Endodermal cell (in vitro differentiated cells): ENCODE data around the gene AOPEP. TPM values are rescaled to one million over a fixed set of nuclear protein-coding genes. Genes with fewer than 3 reads are reported as not detected.
A peak's percentile ranks its signal among the peaks of the same experiment; 100 is the strongest.

Source experiments
- DNase-seq: peaks from one replicate; pipeline ENCODE4 v3.0.0-alpha.2; 2017
- H3K27ac ChIP-seq: 2 replicates; pipeline ENCODE4 v1.5.1; 2013; ENCODE audit warnings: mild to moderate bottlenecking, low read depth, low read length, moderate library complexity
- H3K27me3 ChIP-seq: 2 replicates; pipeline ENCODE4 v1.6.1; 2013; ENCODE audit warnings: mild to moderate bottlenecking, low read length, moderate library complexity; ENCODE audit not compliant: insufficient read depth, control insufficient read depth, poor library complexity, severe bottlenecking
- H3K36me3 ChIP-seq: 2 replicates; pipeline ENCODE4 v1.7.0; 2013; ENCODE audit warnings: mild to moderate bottlenecking, low read length, moderate library complexity; ENCODE audit not compliant: control insufficient read depth, insufficient read depth
- H3K4me1 ChIP-seq: one replicate; pipeline ENCODE4 v1.7.0; 2013; ENCODE audit warnings: low read length; ENCODE audit not compliant: control insufficient read depth, insufficient read depth
- H3K4me3 ChIP-seq: 2 replicates; pipeline ENCODE4 v1.5.1; 2013; ENCODE audit warnings: mild to moderate bottlenecking, low read length, moderate library complexity
- H3K9ac ChIP-seq: 2 replicates; pipeline ENCODE4 v1.6.1; 2013; ENCODE audit warnings: mild to moderate bottlenecking, low read length, moderate library complexity; ENCODE audit not compliant: poor library complexity, severe bottlenecking; ENCODE audit errors: extremely low read depth
- H3K9me3 ChIP-seq: 2 replicates; pipeline ENCODE4 v1.6.1; 2013; ENCODE audit warnings: mild to moderate bottlenecking, low read length, moderate library complexity; ENCODE audit not compliant: control insufficient read depth
- H3K27ac Mint-ChIP-seq: 2 replicates; pipeline ENCODE4 v1.8.0; 2020; ENCODE audit warnings: mixed read lengths
- H3K27me3 Mint-ChIP-seq: 2 replicates; pipeline ENCODE4 v1.8.0; 2021; ENCODE audit warnings: mild to moderate bottlenecking, mixed read lengths; ENCODE audit not compliant: insufficient read depth
- H3K36me3 Mint-ChIP-seq: 2 replicates; pipeline ENCODE4 v1.8.0; 2020; ENCODE audit warnings: low read depth, mixed read lengths
- H3K4me1 Mint-ChIP-seq: 2 replicates; pipeline ENCODE4 v1.8.0; 2020; ENCODE audit warnings: mixed read lengths
- H3K4me3 Mint-ChIP-seq: 2 replicates; pipeline ENCODE4 v1.8.0; 2020; ENCODE audit warnings: mild to moderate bottlenecking, moderate library complexity, mixed read lengths
- H3K9me3 Mint-ChIP-seq: 2 replicates; pipeline ENCODE4 v1.8.0; 2020; ENCODE audit warnings: mild to moderate bottlenecking, mixed read lengths
- CTCF ChIP-seq: fragments of 200-600 bp; sonication (generic); conservative IDR thresholded peaks from 2 replicates; pipeline ENCODE4 v1.5.0; 2021; ENCODE audit warnings: antibody characterized with exemption, mild to moderate bottlenecking
- WGBS, 2 experiments: methylation state at CpG; one replicate each; pipeline versions ENCODE4 v1.1.5 to v1.1.7; 2013; ENCODE audit warnings: missing lambda C conversion rate in 2 of 2, mixed read lengths in 1 of 2; ENCODE audit not compliant: insufficient coverage in 1 of 2, insufficient read length in 1 of 2; 5-methylcytosine and 5-hydroxymethylcytosine counted together
- total RNA-seq, 2 donors: library from RNA; stranded (reverse); fragmentation: NEBNext Ultra II Directional in 1 of 2; extraction: Animal tissue kit (Norgen Biotek cat#: 25700) in 1 of 2; gene quantifications; 2 replicates in 1 of 2; 3 replicates in 1 of 2; pipeline ENCODE4 v1.2.1, GENCODE V29; 2021

The AOPEP gene
- total RNA-seq, 2 donors from 2014 or later, result 23.4 to 33.7 TPM

- Mint-ChIP-seq H3K4me3 (no peak overlapping the region), H3K27ac (peak overlapping the region; percentile 0), H3K9me3 (no peaks in the 10 kb centered on the region), H3K27me3 (no peaks in the 10 kb centered on the region), H3K36me3 (peaks cover 7% of the 10 kb centered on the region), H3K4me1 (peaks cover 26% of the 10 kb centered on the region)
- no peaks in the 10 kb centered on the region for H3K36me3 ChIP-seq
- H3K27ac ChIP-seq, result peak overlapping the region; percentile 13
- no peaks in the 10 kb centered on the region for H3K9me3 ChIP-seq
- H3K27me3 ChIP-seq, result no peaks in the 10 kb centered on the region
- peak; percentile 46 for DNase-seq
- no peak for TF ChIP-seq CTCF
- 53 to 70% methylated on average over 3 to 8 of the region's 8 CpGs for WGBS, 2 experiments
- no peak overlapping the region for H3K4me3 ChIP-seq
- H3K4me1 ChIP-seq, result peaks cover 9% of the 10 kb centered on the region
- H3K9ac ChIP-seq, result no peak overlapping the region
These were observed 194.6 kb downstream of the AOPEP start for GRCh38 chr9:94921092-94921471.

GRCh38 chr9:94921656-94922055, 195.2 kb downstream of the AOPEP start:
- peaks cover 9% of the 10 kb centered on the region for H3K4me1 ChIP-seq
- no peaks in the 10 kb centered on the region for H3K27me3 Mint-ChIP-seq

GRCh38 chr9:94922098-94922607, 195.7 kb downstream of the AOPEP start:
- Histone ChIP-seq H3K9me3 (no peaks in the 10 kb centered on the region), H3K36me3 (no peaks in the 10 kb centered on the region), H3K4me1 (peaks cover 9% of the 10 kb centered on the region), H3K27ac (peak overlapping the region; percentile 30), H3K4me3 (no peak overlapping the region), H3K9ac (no peak overlapping the region), H3K27me3 (no peaks in the 10 kb centered on the region)
- H3K27me3 Mint-ChIP-seq, result no peaks in the 10 kb centered on the region
- no peaks in the 10 kb centered on the region for H3K9me3 Mint-ChIP-seq
- DNase-seq, result no peak
- TF ChIP-seq CTCF, result no peak
- H3K36me3 Mint-ChIP-seq, result peaks cover 9% of the 10 kb centered on the region
- no peak overlapping the region for H3K27ac Mint-ChIP-seq
- WGBS, 2 experiments, result 69 to 85% methylated on average over 9 to 10 of the region's 10 CpGs
- H3K4me1 Mint-ChIP-seq, result peaks cover 26% of the 10 kb centered on the region
- H3K4me3 Mint-ChIP-seq, result no peak overlapping the region

More at GRCh38 chr9:94921656-94922055, 195.2 kb downstream of the AOPEP start:
- Histone ChIP-seq H3K9me3 (no peaks in the 10 kb centered on the region), H3K9ac (no peak overlapping the region), H3K27ac (peak overlapping the region; percentile 30), H3K4me3 (no peak overlapping the region), H3K36me3 (no peaks in the 10 kb centered on the region), H3K27me3 (no peaks in the 10 kb centered on the region)
- DNase-seq, result peak; percentile 45
- Mint-ChIP-seq H3K4me1 (peaks cover 26% of the 10 kb centered on the region), H3K36me3 (peaks cover 7% of the 10 kb centered on the region), H3K27ac (no peak overlapping the region), H3K4me3 (no peak overlapping the region), H3K9me3 (no peaks in the 10 kb centered on the region)
- WGBS, 2 experiments, result 79 to 92% methylated on average over 9 to 11 of the region's 11 CpGs
- TF ChIP-seq CTCF, result no peak
